GM23248 (cell line): ENCODE measurements around the gene B2M. TPM values are rescaled to one million over a fixed set of nuclear protein-coding genes. Genes with fewer than 3 reads are reported as not detected.

ENCODE experiments used
- DNase-seq: peaks from one replicate; pipeline ENCODE4 v3.0.0-alpha.2; 2015
- H2AFZ ChIP-seq: fragments of 200-600 bp; sonication (generic); 2 replicates; pipeline ENCODE4 v1.6.1; 2016; ENCODE audit warnings: antibody characterized with exemption
- H3F3A ChIP-seq: fragments of 200-600 bp; sonication (generic); 2 replicates; pipeline ENCODE4 v1.6.1; 2016; ENCODE audit warnings: mild to moderate bottlenecking, antibody characterized with exemption, mixed run types; ENCODE audit not compliant: insufficient read depth
- H3K27ac ChIP-seq: fragments of 200-600 bp; sonication (generic); 2 replicates; pipeline ENCODE4 v1.5.1; 2016; ENCODE audit warnings: mild to moderate bottlenecking
- H3K27me3 ChIP-seq: fragments of 200-600 bp; sonication (generic); replicated peaks from 2 replicates; pipeline ENCODE4 v1.6.1; 2016; ENCODE audit warnings: mild to moderate bottlenecking; ENCODE audit not compliant: insufficient read depth
- H3K36me3 ChIP-seq: fragments of 200-600 bp; sonication (generic); 2 replicates; pipeline ENCODE4 v1.6.1; 2016; ENCODE audit warnings: low read depth, mild to moderate bottlenecking
- H3K4me1 ChIP-seq: fragments of 200-600 bp; sonication (generic); 2 replicates; pipeline ENCODE4 v1.6.1; 2016; ENCODE audit warnings: mild to moderate bottlenecking; ENCODE audit not compliant: insufficient read depth
- H3K4me2 ChIP-seq: fragments of 200-600 bp; sonication (generic); one replicate; pipeline ENCODE4 v1.6.1; 2016; ENCODE audit warnings: mild to moderate bottlenecking; ENCODE audit not compliant: unreplicated experiment
- H3K4me3 ChIP-seq: fragments of 200-600 bp; sonication (generic); 2 replicates; pipeline ENCODE4 v1.5.1; 2016; ENCODE audit warnings: mild to moderate bottlenecking
- H3K79me2 ChIP-seq: fragments of 200-600 bp; sonication (generic); 2 replicates; pipeline ENCODE4 v1.6.1; 2016; ENCODE audit warnings: mild to moderate bottlenecking; ENCODE audit not compliant: insufficient read depth
- H3K9ac ChIP-seq: fragments of 200-600 bp; sonication (generic); 2 replicates; pipeline ENCODE4 v1.6.1; 2016; ENCODE audit warnings: mild to moderate bottlenecking
- H3K9me2 ChIP-seq: fragments of 200-600 bp; sonication (generic); 2 replicates; pipeline ENCODE4 v1.6.1; 2016; ENCODE audit warnings: mixed run types, mild to moderate bottlenecking, moderate library complexity; ENCODE audit not compliant: insufficient read depth
- H3K9me3 ChIP-seq: fragments of 200-600 bp; sonication (generic); one replicate; pipeline ENCODE4 v1.6.1; 2017; ENCODE audit warnings: low read depth
- H4K20me1 ChIP-seq: fragments of 200-600 bp; sonication (generic); 2 replicates; pipeline ENCODE4 v1.6.0; 2016; ENCODE audit not compliant: insufficient read depth
- EZH2 ChIP-seq: fragments of 200-600 bp; sonication (generic); IDR thresholded peaks from 2 replicates; pipeline ENCODE4 v1.6.1; 2018; ENCODE audit warnings: antibody characterized with exemption, mild to moderate bottlenecking; ENCODE audit not compliant: insufficient read depth, poor library complexity, severe bottlenecking
- EZH2phosphoT487 ChIP-seq: fragments of 200-600 bp; sonication (generic); IDR thresholded peaks from 2 replicates; pipeline ENCODE4 v1.6.1; 2018; ENCODE audit warnings: antibody characterized with exemption, moderate library complexity, mild to moderate bottlenecking, low read depth; ENCODE audit not compliant: insufficient read depth
- WGBS, 2 experiments: methylation state at CpG; one replicate each; pipeline ENCODE4 v1.1.6; 2015 to 2017; ENCODE audit warnings: low lambda C conversion rate in 2 of 2, low coverage in 1 of 2; ENCODE audit errors: missing lambda C conversion rate in 2 of 2; 5-methylcytosine and 5-hydroxymethylcytosine counted together
- in situ Hi-C: fragments of 300-500 bp; cut with MboI; formaldehyde crosslinking; loops from 2 replicates; pipeline ENCODE4 v1.15.0; 2020
- polyA plus RNA-seq: library from polyadenylated mRNA; unstranded; fragments of >200 nt; fragmentation: Nextera tagmentation; extraction: Ambion mirVana; gene quantifications from 2 replicates; pipeline ENCODE4 v1.2.1, GENCODE V29; 2016
- total RNA-seq: library from RNA; depleted of rRNA; stranded (reverse); fragments of >200 nt; shearing (Covaris generic); gene quantifications from 2 replicates; pipeline ENCODE4 v1.2.3, GENCODE V29; 2014

The B2M gene
- total and polyA plus RNA-seq, 2 experiments from 2014 or later: 2,442 to 3,619 TPM

DNA sequence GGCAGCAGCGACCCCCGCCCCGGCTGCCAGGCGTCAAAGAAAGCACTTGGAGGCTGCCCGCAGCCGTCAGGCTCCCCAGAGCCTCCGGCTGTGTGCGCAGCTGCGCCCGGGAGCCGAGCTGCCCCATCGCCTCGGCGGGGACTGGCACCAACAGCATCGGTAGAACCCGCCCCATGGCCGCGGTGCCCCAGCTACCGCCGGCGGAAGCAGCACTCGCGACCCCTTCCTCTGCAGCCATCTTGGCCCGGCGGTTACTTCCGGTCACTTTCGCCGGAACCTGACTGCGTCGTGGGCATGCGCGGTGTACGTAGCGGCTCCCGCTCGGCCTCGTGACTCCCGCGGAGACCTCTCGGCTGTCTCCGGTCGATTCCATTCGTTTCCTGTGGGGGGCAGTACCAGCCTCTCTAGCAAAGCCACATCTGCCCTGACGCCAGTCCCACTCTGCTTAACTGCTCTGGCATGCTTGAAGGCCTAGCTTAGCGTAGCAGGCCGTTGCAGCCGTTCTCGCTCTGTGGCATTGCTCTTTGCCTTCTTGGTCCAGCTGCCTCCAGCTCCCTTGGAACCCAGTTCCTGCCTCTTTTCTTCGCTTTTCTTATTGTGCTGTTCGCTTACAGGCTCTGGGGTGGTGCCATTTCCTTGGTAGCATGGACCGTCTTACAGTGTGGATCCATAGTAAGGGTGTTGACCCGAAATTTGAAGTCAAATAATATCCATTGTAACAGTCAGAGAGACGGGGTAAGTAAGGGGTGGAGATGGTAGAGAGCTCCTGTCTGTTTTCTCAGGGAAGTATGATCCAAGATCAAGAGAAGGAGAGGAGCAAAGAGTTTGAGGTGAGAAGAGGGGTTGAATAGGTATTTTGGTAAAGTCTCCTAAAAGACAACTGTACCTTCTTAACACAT, 47.7 kb upstream of the B2M start, which contains the start of gene SPG11:
Gene SPG11 (minus strand): TSS at position 253 of the 899 bp plus-strand sequence. CDS start 15 bp downstream, at position 238.
- Histone ChIP-seq H4K20me1 (no peaks in the 10 kb centered on the region), H3K27me3 (no peaks in the 10 kb centered on the region), H3K79me2 (peaks cover 36% of the 10 kb centered on the region), H3K4me2 (peak within 1 kb of the TSS; percentile 100), H3K9ac (peak within 1 kb of the TSS; percentile 94), H3K4me1 (peaks cover 10% of the 10 kb centered on the region), H3K9me3 (no peaks in the 10 kb centered on the region), H2AFZ (peak within 1 kb of the TSS; percentile 100), H3F3A (peaks cover 8% of the 10 kb centered on the region; the same call in 1 of the 2 replicates), H3K27ac (peak within 1 kb of the TSS; percentile 80), H3K9me2 (no peaks in the 10 kb centered on the region), H3K4me3 (peak within 1 kb of the TSS; percentile 100), H3K36me3 (peaks cover 5% of the 10 kb centered on the region; the same call in 1 of the 2 replicates)
- WGBS, 2 experiments: 9 to 11% methylated on average over 39 to 45 of the region's 53 CpGs
- in situ Hi-C loops: loop anchor here (10.0 kb wide), 1 partner anchor 71 kb away; the partner anchor contains the start of gene TRIM69
- DNase-seq: peak; percentile 99
- TF ChIP-seq EZH2: no peak
- no peak for TF ChIP-seq EZH2phosphoT487

GRCh38 chr15:44666210-44667038, 44.9 kb upstream of the B2M start:
- Histone ChIP-seq H2AFZ (peak overlapping the region; percentile 55; the same call in 1 of the 2 replicates), H3K9me2 (no peaks in the 10 kb centered on the region), H3K4me3 (no peak overlapping the region), H3K36me3 (no peaks in the 10 kb centered on the region), H3F3A (peaks cover 8% of the 10 kb centered on the region; the same call in 1 of the 2 replicates), H3K27me3 (no peaks in the 10 kb centered on the region), H3K27ac (no peak overlapping the region), H3K9me3 (no peaks in the 10 kb centered on the region), H3K9ac (no peak overlapping the region), H3K4me1 (peaks cover 10% of the 10 kb centered on the region), H3K79me2 (peaks cover 19% of the 10 kb centered on the region), H4K20me1 (no peaks in the 10 kb centered on the region), H3K4me2 (no peak overlapping the region)
- DNase-seq: no peak
- WGBS, 2 experiments: 42 to 45% methylated on average over 5 of the region's 5 CpGs
- in situ Hi-C loops: loop anchor here (10.0 kb wide), 1 partner anchor 68 kb away; the partner anchor contains the start of gene TRIM69
- TF ChIP-seq EZH2phosphoT487: no peak
- no peak for TF ChIP-seq EZH2

- no peak overlapping the region for H3K4me3 ChIP-seq
- TF ChIP-seq EZH2 (no peak), EZH2phosphoT487 (no peak)
- peaks cover 13% of the 10 kb centered on the region for H3K79me2 ChIP-seq
- H3K9ac ChIP-seq: no peak overlapping the region
- peak overlapping the region; percentile 55; the same call in 1 of the 2 replicates for H2AFZ ChIP-seq
- H3K27me3 ChIP-seq: no peaks in the 10 kb centered on the region
- no peak for DNase-seq
- peaks cover 5% of the 10 kb centered on the region for H3K4me1 ChIP-seq
- no peaks in the 10 kb centered on the region for H3K9me2 ChIP-seq
- H3F3A ChIP-seq: peaks cover 8% of the 10 kb centered on the region; the same call in 1 of the 2 replicates
- no peaks in the 10 kb centered on the region for H3K36me3 ChIP-seq
- in situ Hi-C loops: loop anchor here (10.0 kb wide), 1 partner anchor 68 kb away; the partner anchor contains the start of gene TRIM69
- H3K4me2 ChIP-seq: no peak overlapping the region
- H3K9me3 ChIP-seq: no peaks in the 10 kb centered on the region
- 59 to 68% methylated on average over 3 of the region's 3 CpGs for WGBS, 2 experiments
- H4K20me1 ChIP-seq: no peaks in the 10 kb centered on the region
- H3K27ac ChIP-seq: no peak overlapping the region
Measured at GRCh38 chr15:44667039-44667360, 44.3 kb upstream of the B2M start.

- Histone ChIP-seq H3K36me3 (no peaks in the 10 kb centered on the region), H3F3A (peaks cover 2% of the 10 kb centered on the region; the same call in 1 of the 2 replicates), H3K9me3 (no peaks in the 10 kb centered on the region), H3K4me3 (no peak overlapping the region), H3K4me2 (no peak overlapping the region), H3K27me3 (no peaks in the 10 kb centered on the region), H3K9me2 (no peaks in the 10 kb centered on the region), H3K79me2 (no peaks in the 10 kb centered on the region), H2AFZ (no peak overlapping the region), H3K9ac (no peak overlapping the region), H4K20me1 (no peaks in the 10 kb centered on the region), H3K27ac (no peak overlapping the region), H3K4me1 (no peaks in the 10 kb centered on the region)
- TF ChIP-seq EZH2 (no peak), EZH2phosphoT487 (no peak)
- DNase-seq: no peak
- WGBS, 2 experiments: 42 to 43% methylated on average over 2 of the region's 2 CpGs
- in situ Hi-C loops: loop anchor here (10.0 kb wide), 1 partner anchor 66 kb away; the partner anchor contains the start of gene TRIM69
Measured at GRCh38 chr15:44668921-44669320, 42.4 kb upstream of the B2M start.
